ENCODE measurements around the gene TEN1.

GRCh38 chr17:76009447-76009846 lies 30.4 kb downstream of the TEN1 start:
- TF ChIP-seq SUZ12 (IDR thresholded peaks at IDR 0.05; ENCODE audit: extremely low read depth, insufficient read depth, insufficient read length) (no peak), YY1 (IDR thresholded peaks at IDR 0.05; ENCODE audit: insufficient read depth, insufficient read length) (no peak), ZNF274 (IDR thresholded peaks at IDR 0.05; ENCODE audit: low read depth, low read length) (no peak)
